ENCODE data around the gene CCL25. TPM values are rescaled to one million over a fixed set of nuclear protein-coding genes. Genes with fewer than 3 reads are reported as not detected.

The CCL25 gene
- total and polyA plus RNA-seq, 2 of the 4 experiments (the other 2 are of a cell fraction): not detected

DNA sequence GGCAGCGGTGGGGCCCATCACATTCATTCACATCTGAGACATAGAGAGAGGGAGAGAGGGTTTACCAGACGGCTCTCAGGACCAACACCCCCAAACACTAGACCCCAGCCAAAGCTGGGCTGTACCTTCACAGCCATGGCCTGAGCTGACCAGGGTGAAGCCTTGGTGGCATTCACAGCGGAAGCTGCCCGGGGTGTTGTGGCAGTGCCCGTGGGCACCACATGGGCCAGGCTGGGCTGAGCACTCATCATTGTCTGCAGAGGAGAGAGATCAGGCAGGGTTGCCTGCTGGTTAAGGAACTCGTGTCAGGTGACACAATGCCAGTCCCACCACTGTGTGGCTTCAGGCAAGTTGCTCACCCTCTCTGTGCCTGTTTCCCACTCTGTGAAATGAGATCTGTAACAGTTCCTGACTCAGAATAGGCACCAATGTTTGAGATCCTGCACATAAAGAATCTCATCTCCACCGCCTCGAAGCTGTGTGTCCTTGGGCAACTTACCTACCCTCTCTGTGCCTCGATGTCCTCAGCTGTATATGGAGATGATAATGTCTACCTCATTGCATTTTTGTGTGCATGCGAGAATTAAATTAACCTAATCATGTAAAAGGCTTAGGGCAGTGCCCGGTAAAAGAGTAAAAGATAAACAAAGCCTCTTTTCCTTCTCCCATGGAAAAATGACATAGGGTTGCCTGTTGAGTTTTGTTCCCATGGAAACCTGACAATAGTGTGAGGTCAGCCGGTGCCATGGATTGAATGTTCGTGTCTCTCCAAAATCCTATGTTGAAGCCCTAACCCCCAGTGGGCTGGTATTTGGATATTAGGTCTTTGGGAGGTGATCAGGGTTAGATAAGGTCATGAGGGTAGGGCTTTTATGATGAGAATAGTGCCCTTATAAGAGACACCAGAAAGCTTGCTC, 22.9 kb downstream of the CCL25 start:
- H3K4me3 ChIP-seq (ENCODE audit: insufficient read depth, low read depth, low read length): no peak overlapping the region
- H3K27ac ChIP-seq (ENCODE audit: insufficient read depth, low read length): no peak overlapping the region
- H4K91ac ChIP-seq (ENCODE audit: insufficient read depth, low read depth, low read length): no peak overlapping the region
- intact Hi-C loops (cut with micrococcal nuclease) (no loop called here), in situ Hi-C loops (cut with MboI; ENCODE audit: low sequenced_read_pairs) (no loop called here), dilution Hi-C loops (cut with HindIII; ENCODE audit: low sequenced_read_pairs, unreplicated experiment) (no loop called here)
- no peak overlapping the region for H4K8ac ChIP-seq (ENCODE audit: low read depth in 2 of 2, low read length in 2 of 2)
- H2BK20ac ChIP-seq (ENCODE audit: low read depth, low read length): no peak overlapping the region
- no peaks in the 10 kb centered on the region for H3K79me1 ChIP-seq (ENCODE audit: low read depth in 1 of 2, low read length in 2 of 2)
- H3K23ac ChIP-seq (ENCODE audit: low read depth, low read length): no peak overlapping the region
- no peaks in the 10 kb centered on the region for H3K4me1 ChIP-seq (ENCODE audit: control insufficient read depth, insufficient read depth, low read length)
- ATAC-seq (ENCODE audit: low read depth): no peak
- no peak for DNase-seq
- no peak overlapping the region for H2BK120ac ChIP-seq (ENCODE audit: low read depth, low read length)
- BruUV-seq (replicated peaks): no TSS peak
- no peak overlapping the region for H3K9ac ChIP-seq (ENCODE audit: low read depth, low read length)
- no peak overlapping the region for H3K14ac ChIP-seq (replicated peaks; ENCODE audit: low read depth, low read length)
- H3K18ac ChIP-seq (ENCODE audit: low read depth, low read length): no peak overlapping the region
- H4K20me1 ChIP-seq (ENCODE audit: insufficient read depth, low read length): no peaks in the 10 kb centered on the region
- no peaks in the 10 kb centered on the region for H3K9me1 ChIP-seq (ENCODE audit: insufficient read depth, low read length)
- no peaks in the 10 kb centered on the region for H3K36me3 ChIP-seq (ENCODE audit: control insufficient read depth, insufficient read depth, low read length)
- no peak overlapping the region for H2BK5ac ChIP-seq (ENCODE audit: low read depth, low read length, poor library complexity, severe bottlenecking)
- H3K9me3 ChIP-seq (ENCODE audit: control insufficient read depth, insufficient read depth, low read length): peaks cover 7% of the 10 kb centered on the region; the same call in 1 of the 2 replicates
- H2AK5ac ChIP-seq (ENCODE audit: low read depth, low read length): no peak overlapping the region
- H4K5ac ChIP-seq (ENCODE audit: low read depth, low read length): no peak overlapping the region
- POLR2A ChIA-PET (ENCODE audit: unreplicated experiment): no interaction called here
- 67% methylated on average over 2 of the region's 13 CpGs; no CpG with 5 or more reads in 1 of the 2 experiments for WGBS, 2 experiments (ENCODE audit: extremely low coverage in 2 of 2, insufficient read length in 1 of 2)
- no peak overlapping the region for H3K56ac ChIP-seq (ENCODE audit: extremely low read depth, insufficient read depth, low read length)
- H3K27me3 ChIP-seq (ENCODE audit: control insufficient read depth, insufficient read depth, low read length): no peaks in the 10 kb centered on the region; the same call in 1 of the 2 replicates
- no peak overlapping the region for H3K4me2 ChIP-seq (ENCODE audit: low read depth, low read length)
- no peak overlapping the region for H3K4ac ChIP-seq (ENCODE audit: low read depth, low read length)
- no peak overlapping the region for H2AK9ac ChIP-seq (replicated peaks; ENCODE audit: low read depth, low read length, poor library complexity)
- no peak overlapping the region for H2AFZ ChIP-seq (replicated peaks; ENCODE audit: low read length, poor library complexity)
- no peak overlapping the region for H2BK15ac ChIP-seq (ENCODE audit: low read depth, low read length)
- CTCF ChIA-PET: no interaction called here
- TF ChIP-seq MXI1 (IDR thresholded peaks at IDR 0.05; ENCODE audit: borderline replicate concordance, low read depth, low read length): no peak
- TF ChIP-seq, protein P1, sequence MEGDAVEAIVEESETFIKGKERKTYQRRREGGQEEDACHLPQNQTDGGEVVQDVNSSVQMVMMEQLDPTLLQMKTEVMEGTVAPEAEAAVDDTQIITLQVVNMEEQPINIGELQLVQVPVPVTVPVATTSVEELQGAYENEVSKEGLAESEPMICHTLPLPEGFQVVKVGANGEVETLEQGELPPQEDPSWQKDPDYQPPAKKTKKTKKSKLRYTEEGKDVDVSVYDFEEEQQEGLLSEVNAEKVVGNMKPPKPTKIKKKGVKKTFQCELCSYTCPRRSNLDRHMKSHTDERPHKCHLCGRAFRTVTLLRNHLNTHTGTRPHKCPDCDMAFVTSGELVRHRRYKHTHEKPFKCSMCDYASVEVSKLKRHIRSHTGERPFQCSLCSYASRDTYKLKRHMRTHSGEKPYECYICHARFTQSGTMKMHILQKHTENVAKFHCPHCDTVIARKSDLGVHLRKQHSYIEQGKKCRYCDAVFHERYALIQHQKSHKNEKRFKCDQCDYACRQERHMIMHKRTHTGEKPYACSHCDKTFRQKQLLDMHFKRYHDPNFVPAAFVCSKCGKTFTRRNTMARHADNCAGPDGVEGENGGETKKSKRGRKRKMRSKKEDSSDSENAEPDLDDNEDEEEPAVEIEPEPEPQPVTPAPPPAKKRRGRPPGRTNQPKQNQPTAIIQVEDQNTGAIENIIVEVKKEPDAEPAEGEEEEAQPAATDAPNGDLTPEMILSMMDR (conservative IDR thresholded peaks at IDR 0.05; ENCODE audit: low read depth, low read length): no peak
- TF ChIP-seq RAD21 (IDR thresholded peaks at IDR 0.05; ENCODE audit: low read length): no peak
- TF ChIP-seq USF2 (IDR thresholded peaks at IDR 0.05; ENCODE audit: low read depth, low read length): no peak
- TF ChIP-seq FOS (IDR thresholded peaks at IDR 0.05; ENCODE audit: low read depth, low read length): no peak
- no peak for TF ChIP-seq CEBPB (IDR thresholded peaks at IDR 0.05; ENCODE audit: low read depth, low read length)
- no peak for TF ChIP-seq SMC3 (IDR thresholded peaks at IDR 0.05; ENCODE audit: low read depth, low read length)
- no peak for TF ChIP-seq ELK1 (IDR thresholded peaks at IDR 0.05; ENCODE audit: borderline replicate concordance, low read depth, low read length)
- no peak for TF ChIP-seq MAZ (IDR thresholded peaks at IDR 0.05; ENCODE audit: borderline replicate concordance, low read depth, low read length)
- no peak for TF ChIP-seq NFE2L2 (IDR thresholded peaks at IDR 0.05; ENCODE audit: low read depth, low read length)
- no peak for TF ChIP-seq RCOR1 (IDR thresholded peaks at IDR 0.05; ENCODE audit: insufficient replicate concordance, low read length)
- TF ChIP-seq CHD1 (IDR thresholded peaks at IDR 0.05; ENCODE audit: low read depth, low read length): no peak
- TF ChIP-seq RFX5 (IDR thresholded peaks at IDR 0.05; ENCODE audit: low read depth, low read length): no peak
- TF ChIP-seq BHLHE40 (IDR thresholded peaks at IDR 0.05; ENCODE audit: low read depth, low read length): no peak
